Activated CD4-positive, CD25-positive, alpha-beta regulatory T cell treated with anti-CD3 and anti-CD28 coated beads, Interleukin-2, amount 50 U/mL, for 72 hours (primary cell): ENCODE data around the gene INSIG2.

Source experiments
- DNase-seq: peaks from one replicate; pipeline ENCODE4 v3.0.0; 2021

INSIG2 gene

DNA sequence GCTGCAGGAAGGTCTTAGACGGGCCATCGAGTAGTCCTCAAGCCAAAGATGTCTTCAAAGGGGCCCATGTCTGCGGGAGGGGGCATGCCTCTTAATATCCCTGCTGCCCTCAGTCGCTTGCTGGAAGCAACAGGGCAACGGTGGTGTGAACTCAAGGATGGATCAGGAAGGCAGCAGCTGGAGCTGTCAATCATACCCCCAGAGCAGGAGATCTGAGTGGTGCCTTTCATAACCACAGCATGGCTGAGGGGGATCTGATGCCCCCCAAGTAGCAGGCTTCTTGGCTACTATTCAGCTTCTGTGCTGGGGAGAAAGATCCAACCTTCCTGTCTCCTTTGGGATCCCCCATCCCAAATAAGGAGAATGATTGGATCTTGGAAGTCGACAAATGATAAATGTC, 46.4 kb downstream of the INSIG2 start:
- no peak for DNase-seq

DNA sequence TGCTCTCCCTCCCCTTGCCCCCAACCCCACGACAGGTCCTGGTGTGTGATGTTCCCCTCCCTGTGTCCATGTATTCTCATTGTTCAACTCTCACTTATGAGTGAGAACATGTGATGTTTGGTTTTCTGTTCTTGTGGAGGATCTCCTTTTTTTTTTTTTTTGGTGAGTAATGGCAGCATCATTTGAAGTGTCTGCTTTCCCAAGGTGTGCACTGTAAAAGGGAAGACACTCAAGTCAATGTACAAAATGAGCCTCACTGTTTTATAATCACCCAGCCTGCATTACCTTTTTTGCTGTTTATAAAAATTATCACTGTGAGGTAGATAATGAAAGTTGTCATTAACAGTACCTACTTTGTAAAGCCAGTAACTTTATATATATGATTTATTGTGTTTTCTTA, 56.9 kb downstream of the INSIG2 start:
- no peak for DNase-seq

DNA sequence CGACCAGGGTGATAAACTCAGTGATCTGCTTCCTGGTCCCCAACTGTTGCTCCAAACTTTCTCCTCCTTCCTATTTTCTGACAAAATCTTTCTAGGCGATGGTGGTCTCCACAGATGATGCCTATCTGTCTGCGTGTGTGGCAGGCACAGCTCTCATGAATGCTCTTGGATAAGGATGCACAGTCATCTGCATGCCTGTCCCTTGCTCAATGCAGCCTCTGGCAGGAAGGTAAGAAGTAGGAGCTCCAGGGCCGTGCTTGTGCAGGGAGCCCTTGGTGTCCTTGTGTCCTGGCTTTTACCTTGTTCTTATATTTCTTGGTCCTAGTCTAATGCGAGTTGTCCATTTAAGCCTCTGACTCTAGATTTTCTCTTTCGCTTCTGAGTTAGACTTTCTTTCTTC, 57.5 kb downstream of the INSIG2 start:
- DNase-seq: no peak

DNA sequence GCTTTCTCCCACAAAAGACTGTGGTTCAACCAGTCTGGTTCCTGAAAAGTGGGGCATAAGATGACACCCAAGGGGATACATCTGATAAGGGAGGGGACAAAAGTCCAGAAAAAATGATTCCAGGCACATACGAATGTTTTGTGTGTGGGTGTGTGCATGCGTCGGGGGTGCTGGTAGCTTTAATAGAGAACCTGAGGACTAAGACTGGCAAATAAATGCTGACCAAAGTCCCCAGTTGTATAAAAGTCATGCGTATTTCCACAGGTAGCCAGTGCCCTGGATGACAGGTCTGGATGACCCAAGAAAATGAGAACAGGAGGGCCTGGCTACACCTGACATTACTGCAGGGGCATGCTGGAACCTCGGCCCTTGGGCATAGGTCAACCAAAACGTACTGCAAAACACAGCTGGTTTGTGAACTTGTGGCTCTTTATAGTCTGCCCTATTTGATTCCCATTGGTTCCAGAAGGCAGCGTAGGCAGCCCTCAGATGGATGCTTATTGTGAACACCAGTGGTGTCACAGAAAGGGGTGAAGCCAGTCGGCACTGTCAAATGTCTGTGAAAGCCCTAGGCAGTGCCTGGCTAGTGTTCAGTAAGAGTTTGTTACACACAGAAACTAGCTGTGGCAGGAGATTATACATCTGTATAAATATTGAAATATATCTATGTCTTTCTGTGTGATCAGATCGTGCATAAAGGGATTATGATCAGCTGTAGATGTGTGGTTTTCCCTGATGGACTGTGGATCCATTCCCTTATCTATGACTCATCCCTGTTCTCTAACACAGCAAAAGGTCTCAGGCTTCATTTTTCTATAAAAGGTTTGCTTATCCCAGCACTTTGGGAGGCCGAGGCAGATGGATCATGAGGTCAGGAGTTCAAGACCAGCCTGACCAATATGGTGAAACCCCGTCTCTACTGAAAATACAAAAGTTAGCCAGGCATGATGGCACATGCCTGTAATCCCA, 58.3 kb downstream of the INSIG2 start:
- DNase-seq: no peak

DNA sequence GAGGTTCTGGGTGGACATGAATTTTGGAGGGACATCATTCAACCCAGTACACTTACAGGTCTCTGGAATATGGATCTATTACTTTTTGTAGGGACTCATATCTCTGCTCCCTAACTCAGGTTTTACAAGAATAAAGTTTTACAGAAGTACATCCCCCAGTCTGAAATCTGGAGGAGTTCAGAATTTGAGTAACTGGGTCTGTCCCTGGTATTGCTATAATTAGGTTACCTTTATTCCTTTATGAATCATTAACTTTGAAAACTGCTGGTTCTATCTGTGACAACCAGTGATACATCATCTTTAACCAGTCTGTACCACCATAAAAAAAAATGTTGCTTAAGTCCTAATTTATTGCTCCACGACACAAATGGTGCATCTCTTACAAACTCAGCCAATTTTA, 59.9 kb downstream of the INSIG2 start:
- DNase-seq: no peak

DNA sequence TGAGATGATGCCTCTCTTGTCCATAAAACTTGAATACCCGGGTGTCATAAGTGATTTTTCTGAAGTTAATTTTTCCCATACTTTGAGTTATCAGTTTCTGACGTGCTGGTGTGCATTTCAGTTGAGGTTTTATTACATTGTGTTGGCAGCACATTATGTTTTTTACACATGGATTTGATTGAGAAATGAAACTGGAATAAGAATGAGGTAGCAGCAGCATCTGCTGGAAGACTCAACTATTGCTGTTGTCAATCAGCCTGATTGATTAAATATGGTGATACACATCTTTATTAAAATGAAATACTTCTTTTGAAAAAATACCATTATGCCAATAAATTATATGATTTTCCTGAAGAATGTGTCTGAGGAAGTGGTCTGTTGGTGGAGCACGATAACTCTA, 60.5 kb downstream of the INSIG2 start:
- DNase-seq: no peak

DNA sequence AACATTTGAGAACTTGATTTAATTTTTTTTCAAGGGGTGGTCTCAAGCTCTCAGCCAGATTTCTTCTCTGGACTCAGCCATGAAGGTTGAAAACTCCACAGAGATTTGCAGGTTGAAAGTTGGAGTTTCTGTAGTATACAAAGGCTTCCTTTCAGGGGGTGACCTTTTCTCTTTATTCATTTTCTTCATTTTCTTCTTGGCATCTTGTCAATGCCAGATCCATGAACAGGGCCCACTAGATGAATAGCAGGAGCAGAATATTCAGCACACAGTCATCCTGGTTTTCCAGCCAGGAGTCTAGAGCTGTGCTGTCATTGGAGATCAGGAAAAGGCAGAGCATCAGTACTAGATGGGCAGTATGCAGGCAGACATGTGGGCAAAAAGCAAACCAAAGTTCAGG, 62.0 kb downstream of the INSIG2 start:
- no peak for DNase-seq

DNA sequence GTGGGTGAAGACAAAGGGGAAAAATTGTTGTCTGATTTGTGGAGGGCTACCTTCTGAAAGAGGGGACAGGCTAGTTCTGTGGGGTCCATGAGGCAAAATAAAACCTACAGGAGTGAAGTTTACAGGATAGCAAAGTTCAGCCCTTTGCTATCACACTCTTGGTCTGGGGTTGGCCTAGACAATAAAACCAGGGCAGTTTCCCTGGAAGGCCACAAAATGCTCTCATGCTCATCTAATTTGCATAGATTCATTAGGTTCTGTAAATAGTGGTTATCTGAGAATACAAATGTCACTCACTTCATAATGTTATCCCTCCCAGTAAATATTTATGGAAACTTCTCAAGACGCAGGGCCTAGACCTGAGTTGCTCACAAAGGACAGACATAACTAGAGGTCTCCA, 63.6 kb downstream of the INSIG2 start:
- no peak for DNase-seq

DNA sequence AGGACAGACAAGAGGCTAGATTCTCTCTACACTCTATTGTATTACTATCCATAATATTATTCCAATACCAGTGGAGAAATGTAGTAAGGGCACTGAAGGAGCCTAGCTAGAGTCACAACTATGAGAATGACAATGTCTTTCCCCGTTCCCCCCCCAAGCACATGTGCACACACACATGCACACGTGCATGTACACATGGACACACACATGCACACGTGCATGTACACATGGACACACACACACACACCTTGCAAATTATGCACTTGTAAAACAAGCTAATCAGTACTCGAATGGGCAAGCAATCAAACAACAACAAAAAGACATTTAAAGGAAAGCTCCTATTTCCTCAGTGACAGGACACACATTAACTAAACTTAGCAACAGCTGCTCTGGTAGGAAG, 65.2 kb downstream of the INSIG2 start:
- DNase-seq: no peak

DNA sequence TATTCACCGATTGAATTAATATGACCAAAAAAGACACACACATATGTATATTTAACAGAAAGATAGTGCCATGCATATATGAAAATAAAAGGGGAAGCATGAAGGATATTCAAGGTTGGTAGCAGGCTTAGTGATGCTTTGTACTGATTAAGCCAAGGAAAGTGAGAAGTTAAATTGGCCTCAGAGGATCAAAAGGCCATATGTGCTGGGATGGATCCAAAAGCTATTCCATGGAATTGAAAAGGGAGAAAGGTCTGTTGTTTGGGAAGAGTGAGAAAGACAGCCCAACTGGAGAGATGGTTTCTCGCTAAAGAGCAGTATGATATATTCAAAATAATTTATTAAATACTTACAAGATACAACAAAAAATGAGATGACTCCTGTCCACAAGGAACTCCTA, 65.9 kb downstream of the INSIG2 start:
- DNase-seq: no peak
